Retina (tissue), 1 donor: ENCODE results near the gene CFB.
"Not testable (repeated sequence)": the region's sequence is repeated elsewhere in the genome, so short reads cannot be mapped to it uniquely, and the experiment has no call there.

Source experiments
- DNase-seq: peaks from one replicate; pipeline ENCODE4 v3.0.0-alpha.2; 2016

Gene CFB

GRCh38 chr6:31971993-31972708, 26.3 kb downstream of the CFB start, which contains the start of gene DXO:
Gene DXO (minus strand): TSS chr6:31972138. CDS start chr6:31971675, 463 bp downstream.
- peak; percentile 100 for DNase-seq

- DNase-seq: no peak
Observed at GRCh38 chr6:31972709-31973350, 26.9 kb downstream of the CFB start.

GRCh38 chr6:31976065-31976464, 30.2 kb downstream of the CFB start:
- DNase-seq: not testable (repeated sequence)

GRCh38 chr6:31977816-31978431, 32.0 kb downstream of the CFB start:
- DNase-seq: no peak

GRCh38 chr6:31978831-31979230, 32.9 kb downstream of the CFB start:
- no peak for DNase-seq

GRCh38 chr6:31979238-31979898, 33.5 kb downstream of the CFB start:
- no peak for DNase-seq

GRCh38 chr6:31980195-31980876, 34.4 kb downstream of the CFB start:
- not testable (repeated sequence) for DNase-seq

- not testable (repeated sequence) for DNase-seq
Observed at GRCh38 chr6:31980998-31981397, 35.1 kb downstream of the CFB start.

GRCh38 chr6:31981744-31982143, 35.8 kb downstream of the CFB start, which contains the start of gene C4A:
Gene C4A (plus strand): TSS chr6:31982057. CDS start chr6:31982108, 51 bp downstream.
- not testable (repeated sequence) for DNase-seq

- not testable (repeated sequence) for DNase-seq
Observed at GRCh38 chr6:31989363-31989762, 43.5 kb downstream of the CFB start.

GRCh38 chr6:31994421-31994820, 48.5 kb downstream of the CFB start:
- not testable (repeated sequence) for DNase-seq

- not testable (repeated sequence) for DNase-seq
Observed at GRCh38 chr6:31996385-31996784, 50.5 kb downstream of the CFB start.
